Measurements from ENCODE around the gene CCDC197.

Gene CCDC197

DNA sequence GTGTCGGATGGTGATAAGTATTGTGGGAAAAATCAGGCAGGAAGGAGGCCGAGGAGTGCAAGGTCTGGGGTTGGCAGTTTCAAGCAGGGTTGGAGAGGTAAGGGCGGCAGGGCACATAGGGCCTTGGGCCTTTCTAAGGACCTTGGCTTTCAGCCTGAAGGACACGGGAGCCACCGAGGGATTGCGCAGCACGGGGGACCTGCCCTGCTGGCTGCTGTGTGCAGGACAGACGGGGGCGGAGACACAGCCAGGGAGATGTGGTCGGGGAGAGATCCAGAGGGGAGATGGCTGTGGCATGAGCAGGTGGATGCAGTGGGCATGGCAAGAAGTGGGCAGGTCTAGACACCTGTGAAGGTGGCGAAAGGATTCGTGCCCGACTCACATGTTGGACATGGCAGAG, 43.7 kb downstream of the CCDC197 start:
- DNase-seq (ENCODE audit: low read depth in 2 of 2, low spot score in 1 of 2), result no peak

DNA sequence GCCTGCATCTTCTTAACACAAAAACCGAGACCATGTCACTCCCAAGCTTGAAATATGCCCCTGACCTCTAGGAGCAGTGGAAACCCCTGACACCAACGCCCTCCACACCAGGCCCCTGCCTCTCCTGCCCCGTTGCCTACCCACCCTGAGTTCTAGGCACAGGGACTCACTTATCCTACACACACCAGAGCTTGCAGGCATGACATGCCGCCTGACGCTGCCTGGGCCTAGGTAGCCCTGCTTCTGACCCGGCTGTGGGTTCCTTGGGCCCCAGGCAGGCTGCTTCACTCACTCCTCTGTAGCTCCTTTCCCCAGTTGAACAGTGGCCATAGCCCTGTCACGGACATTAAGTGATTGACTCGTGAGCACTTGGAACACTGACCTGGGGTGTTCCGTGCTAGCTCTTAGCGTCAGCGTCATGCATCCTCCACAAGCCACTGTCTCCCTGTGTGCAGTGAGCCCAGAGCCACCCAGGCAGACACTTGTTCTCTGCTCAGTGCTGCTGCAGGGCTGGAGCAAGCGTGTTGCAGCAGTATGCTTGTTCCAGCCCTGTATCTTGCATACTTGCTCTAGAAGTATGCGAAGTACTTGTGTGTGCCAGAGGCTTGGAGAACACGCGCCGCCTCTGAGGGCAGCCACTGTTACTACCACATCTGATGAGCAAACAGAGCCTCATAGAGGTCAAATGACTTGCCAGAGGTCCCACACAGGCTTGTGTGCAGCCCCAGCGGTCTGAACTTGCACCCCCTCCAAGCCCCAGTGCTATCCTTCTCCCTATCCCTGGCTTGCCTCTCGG, 44.6 kb downstream of the CCDC197 start:
- DNase-seq (ENCODE audit: low read depth in 2 of 2, low spot score in 1 of 2), result no peak

DNA sequence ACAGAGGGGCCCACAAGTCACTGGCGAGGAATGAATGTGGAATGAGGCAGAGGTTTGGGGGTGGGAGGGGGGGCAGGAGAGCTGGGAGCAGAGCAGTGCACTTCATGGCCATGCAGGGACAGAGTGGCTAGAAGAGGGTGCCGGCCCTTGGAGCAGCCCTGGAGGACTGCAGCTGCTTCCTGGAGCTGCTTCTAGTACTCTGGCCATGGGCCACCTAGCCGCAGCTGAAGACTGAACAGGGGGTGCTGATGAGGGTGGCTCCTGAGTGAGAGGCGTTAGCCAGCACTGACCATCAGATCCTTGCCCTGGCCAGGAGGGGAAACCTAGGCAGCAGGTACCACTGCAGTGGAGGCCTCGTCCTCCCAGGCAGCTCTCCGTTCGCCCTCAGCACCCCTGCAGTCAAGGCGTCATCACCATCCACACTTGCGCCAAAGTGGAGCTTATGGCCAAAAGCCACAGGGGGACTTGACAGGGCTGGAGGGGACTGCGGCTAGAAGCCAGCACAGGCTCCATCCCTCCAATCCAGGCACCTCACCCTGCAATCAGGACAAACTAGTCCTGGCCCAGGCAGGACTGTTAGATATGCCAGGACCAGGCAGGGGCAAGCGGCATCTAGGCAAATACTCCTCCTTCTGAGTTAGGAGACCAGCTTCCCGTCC, 45.5 kb downstream of the CCDC197 start:
- no peak for DNase-seq (ENCODE audit: low read depth in 2 of 2, low spot score in 1 of 2)

DNA sequence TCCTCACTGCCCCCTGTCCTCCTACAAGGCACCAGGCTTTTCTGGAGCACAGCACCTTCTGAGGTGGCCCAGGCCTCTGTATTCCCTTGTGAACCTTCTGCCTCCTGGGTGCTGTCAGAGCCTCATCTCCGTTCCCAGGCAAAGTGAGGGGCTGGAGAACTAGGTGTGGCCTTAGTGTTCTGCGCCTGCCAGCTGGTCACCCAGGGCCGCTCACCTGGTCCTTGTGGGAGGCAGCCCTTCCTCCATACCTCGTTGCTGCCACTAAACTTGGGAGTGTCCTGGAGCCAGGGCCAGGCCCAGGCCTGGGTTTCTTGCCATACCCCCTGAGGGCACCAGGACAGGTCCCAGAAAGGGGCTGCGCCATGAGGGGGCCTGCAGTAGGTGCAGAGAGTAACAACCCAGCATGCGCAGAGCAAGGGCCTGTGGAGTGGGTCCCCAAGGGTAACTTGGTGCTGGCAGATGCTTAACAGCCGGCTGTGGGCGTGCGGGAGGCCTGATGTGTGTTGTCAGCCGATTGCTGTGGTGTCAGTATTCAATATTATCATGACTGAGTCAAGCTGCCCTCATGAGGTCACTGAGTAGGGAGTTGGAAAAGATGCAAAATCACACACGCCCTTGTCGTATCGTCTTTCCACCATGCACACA, 46.1 kb downstream of the CCDC197 start:
- DNase-seq (ENCODE audit: low read depth in 2 of 2, low spot score in 1 of 2), result no peak

DNA sequence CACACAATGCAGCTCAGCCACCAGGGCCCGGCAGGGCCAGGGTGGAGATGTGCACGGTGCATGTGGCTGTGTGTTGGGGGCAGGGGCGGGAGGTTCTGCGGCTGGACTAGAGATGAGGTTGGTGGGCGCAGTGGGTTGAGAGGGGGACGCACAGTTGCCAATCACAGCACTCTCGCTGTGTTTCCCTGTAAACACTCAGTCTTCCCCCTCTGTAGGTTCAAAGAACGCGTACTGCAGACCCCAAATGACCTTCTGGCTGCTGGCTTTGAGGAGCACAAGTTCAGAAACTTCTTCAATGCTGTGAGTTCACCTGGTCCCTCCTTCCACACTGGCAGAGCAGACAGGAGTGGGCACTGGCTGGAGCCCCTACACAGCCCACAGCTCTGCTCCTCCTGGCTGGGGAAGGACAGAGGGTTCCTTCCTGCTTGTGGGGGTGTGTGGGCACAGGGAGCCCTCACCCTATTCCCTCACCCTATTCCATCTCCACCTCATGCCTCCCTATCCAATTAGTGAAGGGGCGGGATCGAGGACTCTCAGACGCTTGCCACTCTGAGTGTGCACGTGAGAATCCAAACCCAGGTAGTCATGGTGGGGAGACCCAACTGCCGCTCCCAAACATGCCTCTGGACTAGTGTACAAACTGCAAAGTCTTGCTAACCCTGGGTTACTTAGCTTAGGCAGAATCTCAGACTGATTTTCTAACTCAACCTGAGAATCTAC, 46.8 kb downstream of the CCDC197 start:
- DNase-seq (ENCODE audit: low read depth in 2 of 2, low spot score in 1 of 2), result no peak

DNA sequence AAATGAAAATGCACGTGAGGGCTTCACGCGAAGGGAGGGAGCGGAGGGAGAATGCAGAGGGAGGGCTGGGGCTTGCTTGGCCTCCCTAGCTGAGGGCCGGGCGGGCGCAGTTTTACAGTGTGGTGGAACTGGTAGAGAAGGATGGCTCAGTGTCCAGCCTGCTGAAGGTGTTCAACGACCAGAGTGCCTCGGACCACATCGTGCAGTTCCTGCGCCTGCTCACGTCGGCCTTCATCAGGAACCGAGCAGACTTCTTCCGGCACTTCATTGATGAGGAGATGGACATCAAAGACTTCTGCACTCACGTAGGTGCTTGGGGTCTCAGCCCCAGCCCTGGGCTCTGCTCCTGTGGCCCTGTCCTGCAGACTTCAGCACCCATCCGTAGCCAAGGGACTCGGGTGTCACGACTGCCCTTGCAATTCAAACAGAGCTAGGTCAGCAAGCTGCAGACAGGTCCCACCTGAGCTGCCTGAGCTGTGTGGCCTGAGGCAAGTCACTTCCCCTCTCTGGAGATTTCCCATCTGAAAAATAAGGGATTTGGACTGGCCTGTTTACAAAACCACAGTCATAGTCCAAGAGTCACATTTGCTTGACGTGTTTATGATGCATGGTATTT, 47.5 kb downstream of the CCDC197 start:
- DNase-seq (ENCODE audit: low read depth in 2 of 2, low spot score in 1 of 2), result no peak

DNA sequence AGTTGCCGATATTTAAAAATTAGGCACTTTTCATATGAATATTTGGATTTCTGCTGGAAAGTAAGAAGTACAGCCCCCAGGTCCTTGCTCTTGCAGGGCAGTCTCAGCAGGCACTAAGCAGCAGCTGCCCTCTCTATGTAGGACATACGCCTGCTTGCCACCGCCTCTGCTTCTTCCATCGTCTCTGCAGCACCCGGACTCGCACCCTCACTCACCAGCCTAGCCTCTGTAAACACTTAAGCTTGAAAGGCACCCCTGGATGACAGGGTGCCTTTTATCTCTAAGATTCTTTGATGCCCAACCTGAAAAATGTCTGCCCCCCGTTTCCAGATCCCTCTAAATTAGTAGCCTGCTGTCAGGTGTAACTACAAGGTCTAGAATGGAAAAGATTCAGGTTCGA, 48.0 kb downstream of the CCDC197 start:
- no peak for DNase-seq (ENCODE audit: low read depth in 2 of 2, low spot score in 1 of 2)

DNA sequence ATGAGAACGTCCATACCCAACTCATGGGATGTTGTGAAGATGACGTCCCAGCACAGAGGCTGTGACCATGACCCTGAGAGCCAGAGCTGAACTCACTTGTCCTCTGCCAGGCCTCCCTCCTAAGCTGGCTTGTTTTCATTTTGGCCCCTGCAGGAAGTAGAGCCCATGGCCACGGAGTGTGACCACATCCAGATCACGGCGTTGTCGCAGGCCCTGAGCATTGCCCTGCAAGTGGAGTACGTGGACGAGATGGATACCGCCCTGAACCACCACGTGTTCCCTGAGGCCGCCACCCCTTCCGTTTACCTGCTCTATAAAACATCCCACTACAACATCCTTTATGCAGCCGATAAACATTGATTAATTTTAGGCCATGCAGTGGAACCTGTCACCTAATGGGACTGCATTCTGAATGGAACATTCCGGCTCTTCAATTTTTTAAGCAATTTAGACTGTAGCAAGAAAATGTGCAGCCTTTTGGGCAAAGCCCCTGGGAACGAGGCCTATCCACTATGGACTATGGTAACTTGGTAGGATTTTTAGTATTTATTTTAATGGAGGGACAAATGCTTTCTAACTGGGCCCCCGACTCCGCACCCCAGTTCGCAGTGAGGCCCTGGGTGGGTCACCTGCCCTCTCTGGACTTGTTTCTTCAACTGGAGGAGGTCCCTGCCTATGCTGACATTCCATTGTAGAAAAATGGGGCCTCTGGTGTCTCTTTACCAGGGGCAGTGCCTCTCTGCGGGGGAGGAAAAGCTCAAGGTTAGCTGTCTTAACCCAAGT, 48.7 kb downstream of the CCDC197 start:
- no peak for DNase-seq (ENCODE audit: low read depth in 2 of 2, low spot score in 1 of 2)

DNA sequence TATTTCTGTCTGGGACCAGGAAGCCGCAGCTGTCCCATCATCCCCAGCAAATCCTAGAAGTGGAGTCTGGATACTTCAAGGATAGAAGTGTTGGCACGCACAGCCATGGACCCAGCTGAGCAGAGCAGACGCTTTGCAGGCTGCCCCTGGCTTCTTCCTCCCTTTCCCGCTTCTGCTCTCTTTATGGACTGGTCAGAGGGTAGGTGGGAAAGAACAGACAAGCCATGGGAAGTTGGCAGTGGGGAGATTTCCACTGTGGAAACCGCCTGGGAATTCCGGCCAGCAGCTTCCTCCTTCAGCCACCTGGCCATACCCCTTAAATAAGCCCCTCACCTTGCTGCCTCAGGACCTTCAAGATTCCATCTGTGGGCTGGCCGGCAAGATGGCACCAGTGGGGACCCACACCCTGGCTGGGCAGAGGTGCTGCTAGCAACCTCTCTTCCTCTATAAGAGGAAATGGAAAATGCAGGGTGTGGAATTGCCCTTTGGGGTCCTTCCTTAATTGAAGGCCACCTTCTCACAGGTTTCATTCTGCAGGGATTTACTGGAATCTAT, 49.7 kb downstream of the CCDC197 start:
- DNase-seq (ENCODE audit: low read depth in 2 of 2, low spot score in 1 of 2), result no peak

DNA sequence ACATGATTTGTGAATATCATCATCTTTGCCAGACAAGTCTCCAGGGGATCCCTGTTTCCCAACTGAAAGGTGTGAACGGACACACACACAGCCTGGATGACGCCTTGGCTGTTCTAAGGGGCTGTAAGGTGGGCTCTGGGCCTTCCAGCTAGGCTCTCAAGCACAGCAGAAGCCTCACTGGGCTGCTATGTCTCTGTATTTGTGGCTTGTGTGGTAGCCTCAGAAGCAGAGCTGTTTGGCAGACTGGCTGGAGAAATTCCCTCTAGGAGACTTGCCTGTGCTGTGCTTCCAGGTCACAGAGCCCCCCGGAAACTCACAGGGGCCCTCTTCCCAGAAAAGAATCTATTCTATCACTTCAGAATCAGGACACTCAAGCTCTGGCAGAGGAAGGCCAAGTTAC, 50.5 kb downstream of the CCDC197 start:
- DNase-seq (ENCODE audit: low read depth in 2 of 2, low spot score in 1 of 2), result no peak

DNA sequence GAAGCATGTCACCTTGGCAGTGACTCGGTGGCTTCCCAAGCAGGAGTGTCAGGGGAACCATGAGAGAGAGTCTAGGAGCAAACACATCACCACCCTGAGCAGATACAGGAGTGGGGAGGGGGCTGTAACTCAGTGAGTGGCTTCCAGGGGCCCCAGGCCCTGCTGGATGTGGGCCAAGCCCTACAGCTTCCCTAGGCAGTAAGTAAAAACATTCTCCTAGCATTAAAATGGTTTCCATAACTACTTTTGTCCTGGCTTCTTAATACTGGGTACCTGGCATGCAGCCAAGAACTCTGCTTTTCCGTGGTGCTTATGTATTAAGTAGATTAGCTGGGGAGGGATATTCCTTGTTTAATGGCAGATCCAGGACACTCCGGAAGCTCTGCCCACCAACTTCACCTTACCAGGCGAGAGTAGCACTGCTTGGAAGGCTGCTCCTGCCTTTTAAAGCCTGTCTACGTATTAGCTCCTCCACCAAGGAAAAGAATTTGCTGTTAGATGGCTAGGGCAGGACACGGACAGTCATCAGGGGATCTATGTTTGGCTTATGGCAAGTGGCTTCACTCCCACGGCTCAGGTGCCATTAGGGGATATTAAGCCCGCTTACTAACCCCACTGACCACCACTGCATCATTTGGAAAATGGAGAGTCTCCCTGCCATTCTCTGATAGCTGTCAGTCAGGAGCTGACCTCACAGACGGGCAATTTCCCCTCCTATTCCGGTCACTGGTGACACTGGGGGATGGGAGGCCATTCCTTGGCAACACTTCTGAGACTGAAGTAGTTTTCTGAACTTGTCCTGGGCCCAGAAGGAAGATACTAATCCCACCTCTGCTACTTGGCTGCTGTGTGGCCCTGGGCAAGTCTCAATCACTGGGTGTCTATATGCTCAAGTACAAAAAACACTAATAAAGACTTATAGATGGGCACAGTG, 51.9 kb downstream of the CCDC197 start:
- DNase-seq (ENCODE audit: low read depth in 2 of 2, low spot score in 1 of 2), result no peak

DNA sequence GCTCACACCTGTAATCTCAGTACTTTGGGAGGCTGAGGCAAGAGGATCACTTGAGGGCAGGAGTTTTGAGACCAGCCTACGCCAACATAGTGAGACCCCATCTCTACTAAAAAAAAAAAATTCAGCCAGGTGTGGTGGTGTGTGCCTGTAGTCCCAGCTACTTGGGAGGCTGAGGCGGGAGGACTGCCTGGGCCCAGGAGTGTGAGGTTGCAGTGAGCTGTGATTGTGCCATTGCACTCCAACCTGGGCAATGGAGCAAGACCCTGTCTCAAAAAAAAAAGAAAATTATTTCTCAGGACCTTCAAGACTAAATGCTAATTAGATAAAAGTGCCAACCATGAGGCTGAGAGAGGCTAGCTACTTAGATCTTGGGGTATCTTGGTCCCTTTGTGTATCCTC, 52.5 kb downstream of the CCDC197 start:
- DNase-seq (ENCODE audit: low read depth in 2 of 2, low spot score in 1 of 2), result no peak

DNA sequence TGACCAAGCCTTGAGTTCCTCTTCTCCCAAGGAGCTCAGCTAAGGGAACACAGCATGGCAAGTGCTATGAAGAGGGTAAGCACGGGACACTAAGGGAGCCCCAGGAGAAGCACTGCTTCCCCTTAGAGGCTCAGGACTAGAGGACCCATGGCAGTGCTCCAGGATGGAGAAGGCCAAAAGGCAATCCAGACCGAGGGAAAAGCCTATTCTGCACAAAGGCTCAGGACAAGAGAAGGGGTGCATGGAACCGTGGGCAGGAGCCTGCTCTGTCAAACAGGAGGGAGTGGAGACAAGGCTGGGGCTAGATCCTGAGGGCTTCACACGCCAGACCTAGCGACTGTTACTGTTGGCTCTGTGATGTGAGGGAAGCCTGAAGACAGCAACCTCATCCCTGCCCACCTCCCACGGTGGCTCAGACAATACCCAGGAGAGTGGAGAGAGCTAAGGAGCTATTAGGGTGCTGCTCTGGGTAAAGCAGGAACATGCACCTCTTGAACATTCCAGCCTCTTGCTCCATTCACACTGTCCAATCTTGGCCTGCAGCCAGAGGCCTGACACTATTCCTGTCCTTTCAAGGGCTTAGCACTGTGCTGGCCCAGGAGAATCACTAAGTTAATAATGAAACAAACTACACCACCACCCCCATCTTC, 53.3 kb downstream of the CCDC197 start:
- DNase-seq (ENCODE audit: low read depth in 2 of 2, low spot score in 1 of 2), result no peak

DNA sequence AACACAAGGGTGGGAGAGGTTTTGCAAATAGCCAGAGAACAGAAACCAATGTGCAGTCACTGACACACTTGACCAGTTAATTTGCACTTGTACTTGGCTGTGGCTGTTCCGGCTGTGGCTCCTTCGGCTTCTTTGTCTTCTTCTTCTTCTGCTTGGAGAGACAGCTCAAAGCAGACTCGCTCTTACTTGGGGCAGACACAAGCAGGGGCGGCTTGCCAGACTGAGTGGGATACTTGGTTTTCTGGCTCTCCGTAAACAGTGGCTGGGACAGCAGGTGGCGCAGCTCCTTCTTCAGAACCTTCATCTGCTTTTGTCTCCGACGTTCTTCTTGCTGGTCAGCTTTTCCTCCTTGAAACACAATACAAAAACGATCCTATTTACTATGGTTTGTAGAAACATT, 54.0 kb downstream of the CCDC197 start:
- DNase-seq (ENCODE audit: low read depth in 2 of 2, low spot score in 1 of 2), result no peak

DNA sequence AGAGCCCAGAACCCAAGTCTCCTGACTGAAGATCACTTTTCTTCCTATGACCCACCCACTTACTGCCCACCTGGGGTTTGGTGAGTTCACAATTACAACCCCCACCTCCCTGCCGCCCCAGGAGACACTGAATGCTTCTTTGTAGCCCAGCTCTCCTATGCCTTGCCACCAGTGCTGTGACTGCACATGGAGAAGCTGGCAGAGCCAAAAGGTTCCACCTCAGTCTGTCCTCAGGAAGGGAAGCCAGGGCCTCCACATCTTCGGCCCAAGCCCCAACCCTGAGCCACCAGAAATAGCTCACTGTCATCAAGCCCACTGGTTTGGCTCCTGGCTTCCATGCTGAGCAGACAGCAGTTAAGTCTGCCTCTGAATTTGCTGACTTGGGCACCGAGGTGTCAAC, 54.7 kb downstream of the CCDC197 start:
- no peak for DNase-seq (ENCODE audit: low read depth in 2 of 2, low spot score in 1 of 2)

DNA sequence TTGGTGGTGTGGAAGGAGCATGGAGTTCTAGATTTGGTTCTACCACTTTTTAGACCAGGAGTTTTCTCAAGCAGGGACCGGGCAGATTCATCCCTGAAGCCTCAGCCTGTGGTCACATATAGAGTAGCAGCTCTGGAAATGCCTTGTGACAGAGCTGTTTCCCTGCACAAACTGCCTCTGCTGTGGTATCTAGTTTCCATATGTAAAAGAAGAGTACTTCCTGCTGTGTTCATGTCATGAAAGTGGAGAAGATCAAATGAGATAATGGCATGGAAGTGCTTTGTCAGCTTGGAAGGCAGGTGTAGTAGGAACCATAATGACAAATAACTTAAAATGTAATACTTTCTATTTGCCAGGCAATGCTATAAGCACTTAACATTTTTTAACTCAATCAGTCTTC, 55.1 kb downstream of the CCDC197 start:
- DNase-seq (ENCODE audit: low read depth in 2 of 2, low spot score in 1 of 2), result no peak

DNA sequence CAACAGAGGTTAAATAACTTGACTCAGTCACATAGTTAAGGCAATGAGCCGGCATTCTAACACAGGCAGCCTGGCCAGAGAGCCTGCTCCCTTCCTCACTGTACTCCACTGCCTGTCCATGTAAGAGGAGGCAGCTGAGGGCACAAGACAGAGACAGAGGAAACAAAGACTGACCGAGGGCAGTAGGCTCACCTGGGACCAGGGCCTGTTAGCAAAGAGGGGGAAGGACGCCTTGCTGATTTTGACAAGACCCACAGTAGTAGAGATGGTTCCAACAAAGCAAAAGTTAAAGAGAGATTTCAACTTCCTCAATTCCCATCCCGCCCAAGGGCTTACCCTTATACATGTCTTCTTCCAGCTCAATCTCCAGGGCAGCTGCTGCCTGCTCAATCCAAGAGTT, 55.6 kb downstream of the CCDC197 start:
- no peak for DNase-seq (ENCODE audit: low read depth in 2 of 2, low spot score in 1 of 2)

DNA sequence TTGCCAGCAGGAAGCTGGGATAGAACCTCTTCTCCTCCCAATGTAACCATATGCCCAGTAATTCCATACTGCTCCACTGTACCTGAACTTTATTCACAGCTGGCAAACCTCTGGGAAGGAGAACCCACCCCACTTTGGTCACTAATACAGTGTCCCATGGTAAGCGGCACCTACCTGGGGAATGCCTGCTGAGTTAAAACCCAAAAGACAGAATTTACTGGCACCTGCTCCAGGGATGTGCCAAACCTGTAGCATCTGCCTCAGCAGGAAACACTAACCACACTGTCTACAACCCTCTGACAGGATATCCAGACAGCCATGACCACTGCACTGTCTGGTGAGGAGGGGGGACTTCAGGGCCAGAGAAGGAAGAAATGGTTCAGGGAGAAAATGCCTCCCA, 57.3 kb downstream of the CCDC197 start:
- DNase-seq (ENCODE audit: low read depth in 2 of 2, low spot score in 1 of 2), result no peak

DNA sequence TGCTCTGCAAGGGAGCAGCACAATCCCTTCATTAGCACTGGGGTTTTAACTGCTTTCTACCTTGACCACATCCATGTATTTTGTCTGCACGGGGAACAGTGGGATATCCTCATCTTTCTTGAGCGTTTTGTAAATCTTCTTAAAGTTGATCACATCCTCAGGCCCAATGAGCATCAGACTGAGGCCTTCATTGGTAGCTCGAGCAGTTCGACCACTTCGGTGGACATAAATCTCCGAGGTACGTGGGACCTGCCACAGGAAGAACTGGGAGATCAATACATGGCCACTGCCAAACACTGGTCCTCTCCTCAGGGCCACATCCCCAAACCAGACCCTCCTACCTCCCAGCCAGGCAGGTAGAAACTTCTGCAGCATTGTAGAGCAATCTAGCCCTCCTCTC, 57.8 kb downstream of the CCDC197 start:
- DNase-seq (ENCODE audit: low read depth in 2 of 2, low spot score in 1 of 2), result no peak
